Osteocyte (in vitro differentiated cells): ENCODE results near the gene DNAAF5. TPM values are rescaled to one million over a fixed set of nuclear protein-coding genes. Genes with fewer than 3 reads are reported as not detected.

Experiments
- DNase-seq: peaks from one replicate; pipeline ENCODE4 v3.0.0; 2021; ENCODE audit warnings: mixed read lengths; ENCODE audit not compliant: unreplicated experiment; ENCODE audit errors: extremely low spot score
- H3K27ac Mint-ChIP-seq: one replicate; pipeline ENCODE4 v1.8.0; 2021; ENCODE audit warnings: mild to moderate bottlenecking, mixed read lengths; ENCODE audit not compliant: unreplicated experiment
- H3K27me3 Mint-ChIP-seq: one replicate; pipeline ENCODE4 v1.8.0; 2021; ENCODE audit warnings: mixed read lengths; ENCODE audit not compliant: unreplicated experiment
- H3K36me3 Mint-ChIP-seq: one replicate; pipeline ENCODE4 v1.8.0; 2021; ENCODE audit warnings: mixed read lengths; ENCODE audit not compliant: unreplicated experiment
- H3K4me1 Mint-ChIP-seq: one replicate; pipeline ENCODE4 v1.8.0; 2021; ENCODE audit warnings: mixed read lengths; ENCODE audit not compliant: unreplicated experiment
- H3K4me3 Mint-ChIP-seq: one replicate; pipeline ENCODE4 v1.8.0; 2021; ENCODE audit warnings: mild to moderate bottlenecking, moderate library complexity, mixed read lengths; ENCODE audit not compliant: unreplicated experiment
- H3K9me3 Mint-ChIP-seq: one replicate; pipeline ENCODE4 v1.8.0; 2021; ENCODE audit warnings: mixed read lengths; ENCODE audit not compliant: unreplicated experiment
- CTCF ChIP-seq: fragments of 200-600 bp; sonication (generic); IDR thresholded peaks from 2 replicates; pipeline ENCODE4 v1.5.0; 2021; ENCODE audit warnings: antibody characterized with exemption, mild to moderate bottlenecking, moderate library complexity
- total RNA-seq: library from RNA; stranded (reverse); gene quantifications from 2 replicates; pipeline ENCODE4 v1.2.1, GENCODE V29; 2021

The DNAAF5 gene
- total RNA-seq, 1 donor from 2014 or later = 28.1 TPM

- peaks cover 16% of the 10 kb centered on the region for H3K36me3 Mint-ChIP-seq
- H3K4me1 Mint-ChIP-seq = peaks cover 68% of the 10 kb centered on the region
- H3K27me3 Mint-ChIP-seq = no peaks in the 10 kb centered on the region
- DNase-seq = no peak
- H3K27ac Mint-ChIP-seq = peak overlapping the region; percentile 98
- no peaks in the 10 kb centered on the region for H3K9me3 Mint-ChIP-seq
- peak overlapping the region; percentile 59 for H3K4me3 Mint-ChIP-seq
- no peak for TF ChIP-seq CTCF
Measured at GRCh38 chr7:832968-833424, 106.5 kb downstream of the DNAAF5 start.

- DNase-seq = no peak
- no peaks in the 10 kb centered on the region for H3K27me3 Mint-ChIP-seq
- H3K9me3 Mint-ChIP-seq = no peaks in the 10 kb centered on the region
Measured at GRCh38 chr7:833601-834258, 107.2 kb downstream of the DNAAF5 start.

GRCh38 chr7:834277-834676 lies 107.8 kb downstream of the DNAAF5 start:
- TF ChIP-seq CTCF = no peak
- DNase-seq = no peak
- Mint-ChIP-seq H3K9me3 (no peaks in the 10 kb centered on the region), H3K36me3 (peaks cover 22% of the 10 kb centered on the region), H3K27ac (peak overlapping the region; percentile 98), H3K4me1 (peaks cover 63% of the 10 kb centered on the region), H3K4me3 (no peak overlapping the region), H3K27me3 (no peaks in the 10 kb centered on the region)

More at GRCh38 chr7:833601-834258, 107.2 kb downstream of the DNAAF5 start:
- peaks cover 18% of the 10 kb centered on the region for H3K36me3 Mint-ChIP-seq
- H3K27ac Mint-ChIP-seq = peak overlapping the region; percentile 98
- H3K4me1 Mint-ChIP-seq = peaks cover 68% of the 10 kb centered on the region
- TF ChIP-seq CTCF = no peak
- no peak overlapping the region for H3K4me3 Mint-ChIP-seq

GRCh38 chr7:835021-835420 lies 108.5 kb downstream of the DNAAF5 start:
- no peak for DNase-seq
- H3K9me3 Mint-ChIP-seq = no peaks in the 10 kb centered on the region
- peak overlapping the region; percentile 82 for H3K27ac Mint-ChIP-seq
- H3K4me3 Mint-ChIP-seq = no peak overlapping the region
- no peak for TF ChIP-seq CTCF
- H3K4me1 Mint-ChIP-seq = peaks cover 58% of the 10 kb centered on the region
- H3K27me3 Mint-ChIP-seq = no peaks in the 10 kb centered on the region
- peaks cover 28% of the 10 kb centered on the region for H3K36me3 Mint-ChIP-seq

GRCh38 chr7:835485-836401 lies 109.2 kb downstream of the DNAAF5 start:
- DNase-seq = no peak
- H3K9me3 Mint-ChIP-seq = no peaks in the 10 kb centered on the region
- peaks cover 31% of the 10 kb centered on the region for H3K36me3 Mint-ChIP-seq
- no peaks in the 10 kb centered on the region for H3K27me3 Mint-ChIP-seq
- H3K27ac Mint-ChIP-seq = peak overlapping the region; percentile 82
- no peak for TF ChIP-seq CTCF
- H3K4me3 Mint-ChIP-seq = no peak overlapping the region
- H3K4me1 Mint-ChIP-seq = peaks cover 51% of the 10 kb centered on the region
